ENCODE results near the gene ICAM1.
A peak's percentile ranks its signal among the peaks of the same experiment; 100 is the strongest.

ICAM1 gene

DNA sequence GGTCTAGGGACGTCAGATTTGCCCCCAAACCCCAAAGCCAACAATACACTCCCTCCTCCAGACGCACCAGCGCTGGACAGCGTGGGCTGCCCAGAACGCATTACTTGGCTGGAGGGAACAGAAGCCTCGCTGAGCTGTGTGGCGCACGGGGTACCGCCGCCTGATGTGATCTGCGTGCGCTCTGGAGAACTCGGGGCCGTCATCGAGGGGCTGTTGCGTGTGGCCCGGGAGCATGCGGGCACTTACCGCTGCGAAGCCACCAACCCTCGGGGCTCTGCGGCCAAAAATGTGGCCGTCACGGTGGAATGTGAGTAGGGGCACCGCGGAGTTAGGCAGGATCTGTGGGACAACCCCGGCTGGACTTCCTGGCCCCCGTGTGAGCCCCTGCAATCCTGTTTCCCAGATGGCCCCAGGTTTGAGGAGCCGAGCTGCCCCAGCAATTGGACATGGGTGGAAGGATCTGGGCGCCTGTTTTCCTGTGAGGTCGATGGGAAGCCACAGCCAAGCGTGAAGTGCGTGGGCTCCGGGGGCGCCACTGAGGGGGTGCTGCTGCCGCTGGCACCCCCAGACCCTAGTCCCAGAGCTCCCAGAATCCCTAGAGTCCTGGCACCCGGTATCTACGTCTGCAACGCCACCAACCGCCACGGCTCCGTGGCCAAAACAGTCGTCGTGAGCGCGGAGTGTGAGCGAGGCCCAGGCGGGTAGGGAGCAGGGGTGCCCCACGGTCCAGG lies 22.9 kb downstream of the ICAM1 start:
- DNase-seq (ENCODE audit: low spot score), result no peak

- no peak for DNase-seq (ENCODE audit: low spot score)
Measured at GRCh38 chr19:10294368-10294697, 23.4 kb downstream of the ICAM1 start.

DNA sequence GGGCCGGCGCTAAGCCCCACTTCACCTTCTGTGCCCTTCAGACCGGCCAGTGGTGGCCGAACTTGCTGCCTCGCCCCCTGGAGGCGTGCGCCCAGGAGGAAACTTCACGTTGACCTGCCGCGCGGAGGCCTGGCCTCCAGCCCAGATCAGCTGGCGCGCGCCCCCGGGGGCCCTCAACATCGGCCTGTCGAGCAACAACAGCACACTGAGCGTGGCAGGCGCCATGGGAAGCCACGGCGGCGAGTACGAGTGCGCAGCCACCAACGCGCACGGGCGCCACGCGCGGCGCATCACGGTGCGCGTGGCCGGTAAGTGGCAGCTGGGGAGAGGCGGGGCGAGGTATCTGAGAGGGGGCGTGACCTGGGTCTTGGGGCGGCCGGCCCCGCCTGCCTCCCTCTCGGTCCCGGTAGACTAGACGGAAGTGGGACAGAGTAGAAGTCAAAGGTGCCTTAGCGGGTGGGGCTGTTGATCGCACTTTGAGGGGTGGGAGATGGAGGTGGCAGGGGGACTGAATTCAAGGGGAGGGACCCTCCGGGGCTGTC lies 24.5 kb downstream of the ICAM1 start:
- no peak for DNase-seq (ENCODE audit: low spot score)

- DNase-seq (ENCODE audit: low spot score), result no peak
Measured at GRCh38 chr19:10295847-10296591, 25.1 kb downstream of the ICAM1 start.

- DNase-seq (ENCODE audit: low spot score), result no peak
Measured at GRCh38 chr19:10299545-10300458, 28.9 kb downstream of the ICAM1 start.

DNA sequence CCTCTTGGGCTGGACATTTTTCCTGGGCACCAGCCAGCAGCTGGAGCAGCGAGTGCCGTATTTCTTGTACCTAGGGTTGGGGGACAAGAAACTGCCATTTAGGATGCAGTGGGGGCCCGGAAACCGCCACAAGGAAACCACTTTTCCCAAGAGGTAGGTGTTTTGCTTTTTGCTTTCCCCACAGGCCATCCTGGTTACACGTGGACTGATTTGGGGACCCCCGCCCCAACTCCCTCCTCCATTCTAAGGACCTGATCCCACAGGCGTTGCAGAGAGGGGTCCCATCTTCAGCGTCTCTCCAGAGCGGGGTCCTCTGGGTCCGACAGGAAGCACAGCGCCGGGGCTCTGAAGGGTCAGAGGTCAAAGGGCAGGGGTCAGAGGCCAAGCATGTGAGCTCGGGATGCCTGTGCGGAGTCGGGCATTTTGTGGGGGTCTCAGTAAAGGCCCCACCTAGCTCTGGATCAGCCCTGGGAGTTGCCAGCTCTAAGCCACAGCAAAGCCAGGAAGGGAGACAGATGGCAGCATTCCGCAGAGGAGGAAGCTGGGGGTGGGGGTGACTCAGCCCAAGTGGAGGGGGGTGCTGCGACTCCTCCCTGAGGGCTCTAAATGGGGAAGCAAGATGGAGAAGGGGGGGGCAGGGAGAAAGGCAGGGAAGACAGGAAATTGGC lies 34.4 kb downstream of the ICAM1 start:
- DNase-seq (ENCODE audit: low spot score), result peak; percentile 66

GRCh38 chr19:10306327-10306726 lies 35.4 kb downstream of the ICAM1 start:
- DNase-seq (ENCODE audit: low spot score), result no peak

- no peak for DNase-seq (ENCODE audit: low spot score)
Measured at GRCh38 chr19:10309423-10309822, 38.5 kb downstream of the ICAM1 start, which contains the start of gene ZGLP1. TSS of gene ZGLP1 (minus strand) at chr19:10309815.

DNA sequence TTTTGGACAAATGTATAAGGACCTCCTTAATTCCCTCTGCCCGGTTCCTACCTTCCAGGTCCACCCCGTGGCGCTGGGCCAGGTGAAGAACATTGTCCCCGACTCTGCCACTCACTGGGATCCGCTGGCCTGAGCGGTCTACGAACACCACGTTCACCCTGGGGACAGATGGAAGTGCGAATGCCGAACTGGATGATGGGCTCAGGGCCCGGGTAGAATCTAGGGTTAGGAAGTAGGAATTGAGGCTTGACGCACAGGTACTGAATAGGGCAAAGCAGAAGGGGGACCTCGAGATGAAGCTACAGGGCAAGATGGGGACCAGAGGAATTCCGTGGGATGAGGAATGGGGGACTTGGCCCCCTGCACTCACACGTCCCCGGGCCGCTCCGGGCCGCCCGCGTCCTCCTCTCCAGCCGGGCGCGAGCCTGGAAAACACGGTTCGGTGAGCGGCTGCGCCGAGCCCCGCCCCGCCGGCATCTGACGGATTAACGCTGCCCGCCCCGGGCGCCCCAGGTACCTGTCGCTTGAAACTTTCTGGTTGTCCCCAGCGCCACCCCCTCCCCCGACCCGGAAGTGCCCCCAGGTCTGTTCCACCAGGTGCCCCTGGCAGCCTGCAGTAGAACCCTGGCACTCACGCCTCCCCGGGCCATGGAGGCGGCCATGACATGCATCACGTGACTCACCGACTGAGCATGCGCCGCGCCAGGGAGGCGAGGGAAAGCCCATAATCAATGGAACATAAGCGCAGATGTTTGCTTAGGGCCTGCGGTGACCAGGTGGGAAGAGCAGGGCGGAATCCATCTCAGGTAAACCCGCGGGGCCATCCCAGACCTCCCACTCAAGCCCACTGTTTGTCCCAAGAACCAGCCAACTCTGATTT lies 44.7 kb downstream of the ICAM1 start, which contains the start of gene FDX2:
FDX2 (minus strand) TSS at position 681 of the 880 bp plus-strand sequence; CDS start at position 662, 19 bp downstream.
- peak; percentile 94 for DNase-seq (ENCODE audit: low spot score)

DNA sequence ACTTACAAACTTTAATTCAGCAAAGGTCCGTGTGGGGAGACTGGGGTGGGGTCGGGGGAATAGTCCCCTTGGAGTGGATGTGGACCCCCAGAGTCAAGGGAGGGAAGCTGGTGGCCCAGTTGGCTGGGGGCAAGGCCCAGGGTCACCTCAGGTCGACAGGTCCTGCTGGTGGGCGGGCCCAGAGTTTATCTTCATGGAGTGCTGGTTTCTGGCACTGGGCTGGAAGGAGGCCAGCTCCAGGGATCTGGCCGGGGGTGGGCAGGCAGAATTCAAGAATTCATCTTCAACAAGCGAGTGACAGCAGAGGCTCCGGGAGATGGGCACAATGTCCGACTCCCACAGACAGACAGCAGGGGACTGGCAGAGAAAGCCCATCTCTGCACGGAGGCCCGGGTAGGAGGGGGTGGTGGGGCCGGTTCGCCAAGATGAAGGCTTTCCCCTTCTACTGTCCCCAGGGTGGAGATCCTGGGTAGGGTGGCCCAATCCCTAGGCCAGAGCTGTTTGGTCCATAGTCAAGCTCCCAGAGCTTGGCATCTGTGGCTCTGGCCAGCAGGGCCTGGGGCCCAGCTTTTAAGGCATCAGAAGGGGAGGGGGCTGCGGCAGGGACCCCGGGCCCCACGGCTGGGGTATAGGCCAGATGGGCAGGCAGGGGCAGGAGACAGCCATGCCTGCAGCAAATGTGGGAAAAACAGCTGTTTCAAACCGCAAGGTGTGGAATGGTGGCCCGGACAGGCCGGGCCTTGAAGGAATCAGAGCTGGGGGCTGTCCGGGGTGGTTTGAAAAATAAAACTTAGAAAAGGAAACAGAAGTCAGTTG lies 45.5 kb downstream of the ICAM1 start:
- no peak for DNase-seq (ENCODE audit: low spot score)

GRCh38 chr19:10317045-10317856 lies 46.3 kb downstream of the ICAM1 start:
- DNase-seq (ENCODE audit: low spot score), result no peak

- DNase-seq (ENCODE audit: low spot score), result no peak
Measured at GRCh38 chr19:10317857-10318462, 47.0 kb downstream of the ICAM1 start.

GRCh38 chr19:10318807-10319682 lies 48.1 kb downstream of the ICAM1 start:
- DNase-seq (ENCODE audit: low spot score), result no peak

DNA sequence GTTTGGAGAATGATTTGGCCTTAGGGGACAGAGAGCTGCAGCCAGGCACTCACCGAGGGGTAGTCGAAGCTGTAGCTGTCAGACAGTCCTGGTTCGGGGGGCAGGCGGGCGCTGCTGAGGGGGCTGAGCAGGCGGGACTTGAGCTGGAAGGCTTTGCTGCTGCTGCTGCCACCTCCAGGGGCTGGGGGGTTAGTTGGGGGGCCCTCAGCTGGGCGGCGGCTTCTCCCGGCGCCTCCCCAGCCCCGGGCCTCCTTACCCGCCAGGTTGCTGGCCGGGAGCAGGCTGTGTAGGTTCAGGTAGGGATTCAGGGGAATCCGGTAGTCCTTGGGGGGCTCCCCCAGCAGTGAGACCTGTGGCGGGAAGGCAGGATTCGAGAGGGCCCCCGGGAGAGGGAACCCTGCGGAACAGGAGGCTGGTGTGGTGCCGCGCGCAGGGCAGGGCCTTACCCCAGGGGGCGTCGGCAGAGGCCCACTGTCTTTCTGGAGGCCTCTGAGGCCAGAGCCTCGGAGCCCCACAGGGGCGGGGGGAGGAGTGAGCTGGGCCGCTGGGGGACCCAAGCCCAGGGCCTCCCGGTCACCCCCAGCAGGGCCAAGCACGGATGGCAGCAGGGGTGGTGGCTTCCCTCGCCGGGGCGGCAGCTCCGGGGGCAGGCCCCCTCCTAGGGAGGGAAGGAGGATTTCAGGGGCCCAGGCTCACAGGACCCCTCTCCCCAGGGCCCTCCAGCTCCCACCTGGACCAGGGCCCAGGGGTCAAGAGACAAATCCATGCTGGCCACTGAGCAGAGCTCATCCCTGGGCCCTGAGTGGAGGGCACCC lies 49.9 kb downstream of the ICAM1 start:
- no peak for DNase-seq (ENCODE audit: low spot score)

DNA sequence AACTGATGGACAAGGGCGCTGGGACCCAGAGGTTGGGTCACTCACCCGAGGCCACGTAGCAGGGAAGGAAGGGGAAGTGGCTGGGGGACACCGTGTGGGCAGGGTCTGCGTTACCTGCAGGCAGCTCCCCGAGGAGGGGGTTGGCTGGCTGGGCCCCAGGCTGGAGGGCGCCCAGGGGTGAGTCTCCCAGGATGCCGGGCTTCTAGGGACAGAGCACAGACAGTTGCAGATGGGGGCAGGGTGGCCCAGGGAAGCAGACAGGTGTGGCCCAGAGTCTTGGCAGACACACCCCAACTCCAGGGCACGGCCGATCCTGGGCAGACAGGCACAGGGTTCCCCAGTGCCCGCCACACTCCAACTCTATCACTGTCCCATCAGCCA lies 50.5 kb downstream of the ICAM1 start:
- DNase-seq (ENCODE audit: low spot score), result no peak
